SK-N-SH (cell line): ENCODE measurements around the gene CYTH4. TPM values are rescaled to one million over a fixed set of nuclear protein-coding genes. Genes with fewer than 3 reads are reported as not detected.

Experiments used
- CTCF ChIA-PET: fragments of 300-600, 350-600 bp; formaldehyde crosslinking; extraction: SDS; loops from one replicate; lab custom pipeline; 2021; lab: Yijun Ruan, JAX
- POLR2A ChIA-PET: fragments of 350-600 bp; sonication (Branson Sonifier 250); formaldehyde crosslinking; extraction: SDS; loops from one replicate; lab custom pipeline; 2020; ENCODE audit warnings: antibody characterized with exemption, inconsistent platforms; lab: Yijun Ruan, JAX
- DNase-seq: peaks from one replicate; pipeline ENCODE4 v3.0.0; 2012
- H2AFZ ChIP-seq: fragments of 200-600 bp; sonication (generic); 2 replicates; pipeline ENCODE4 v1.8.1; 2016; ENCODE audit warnings: antibody characterized with exemption, mild to moderate bottlenecking, low read depth
- H3F3A ChIP-seq: fragments of 200-600 bp; sonication (generic); replicated peaks from 2 replicates; pipeline ENCODE3; 2016; ENCODE audit warnings: antibody characterized with exemption, mild to moderate bottlenecking; ENCODE audit not compliant: insufficient read depth
- H3K27ac ChIP-seq, 2 experiments: fragments of 200-500 bp in 1 of 2; fragments of 200-600 bp in 1 of 2; sonication (Bioruptor generic) in 1 of 2; sonication (generic), shearing (Covaris generic) in 1 of 2; 2 replicates each; pipeline versions ENCODE4 v1.5.1 to v1.6.1; 2014 to 2016; ENCODE audit warnings: low read depth in 2 of 2, inconsistent platforms in 1 of 2, low read length in 1 of 2, mild to moderate bottlenecking in 1 of 2, mixed read lengths in 1 of 2
- H3K27me3 ChIP-seq: fragments of 200-600 bp; sonication (generic), shearing (Covaris generic); 2 replicates; pipeline ENCODE4 v1.6.1; 2016; ENCODE audit warnings: mixed run types; ENCODE audit not compliant: insufficient read depth
- H3K36me3 ChIP-seq, 2 experiments: fragments of 200-500 bp in 1 of 2; fragments of 200-600 bp in 1 of 2; sonication (Bioruptor generic) in 1 of 2; sonication (generic) in 1 of 2; replicated peaks in 1 of 2; 2 replicates each; pipeline versions ENCODE3 to v1.5.1; 2014 to 2016; ENCODE audit warnings: low read length in 1 of 2, mild to moderate bottlenecking in 1 of 2; ENCODE audit not compliant: insufficient read depth in 2 of 2, control insufficient read depth in 1 of 2
- H3K4me1 ChIP-seq, 2 experiments: fragments of 200-500 bp in 1 of 2; fragments of 200-600 bp in 1 of 2; sonication (Bioruptor generic) in 1 of 2; sonication (generic), shearing (Covaris generic) in 1 of 2; 2 replicates each; pipeline versions ENCODE4 v1.5.1 to v1.6.1; 2014 to 2016; ENCODE audit warnings: low read depth in 1 of 2, low read length in 1 of 2, mixed run types in 1 of 2; ENCODE audit not compliant: insufficient read depth in 2 of 2, control insufficient read depth in 1 of 2
- H3K4me2 ChIP-seq: fragments of 200-600 bp; sonication (generic), shearing (Covaris generic); 2 replicates; pipeline ENCODE4 v1.6.1; 2017; ENCODE audit warnings: mixed run types
- H3K4me3 ChIP-seq, 2 experiments: fragments of 200-500 bp in 1 of 2; fragments of 200-600 bp in 1 of 2; sonication (Bioruptor generic) in 1 of 2; sonication (generic), shearing (Covaris generic) in 1 of 2; 2 replicates each; pipeline versions ENCODE4 v1.5.1 to v1.8.1; 2014 to 2016; ENCODE audit warnings: low read depth in 2 of 2, inconsistent platforms in 1 of 2, low read length in 1 of 2, mild to moderate bottlenecking in 1 of 2, mixed read lengths in 1 of 2, moderate library complexity in 1 of 2
- H3K79me2 ChIP-seq: fragments of 200-600 bp; sonication (generic); 2 replicates; pipeline ENCODE4 v1.8.1; 2017; ENCODE audit warnings: mild to moderate bottlenecking; ENCODE audit not compliant: insufficient read depth
- H3K9ac ChIP-seq: fragments of 200-600 bp; sonication (generic); 2 replicates; pipeline ENCODE4 v1.6.1; 2017; ENCODE audit warnings: mixed run types
- H3K9me2 ChIP-seq: fragments of 200-600 bp; sonication (generic); 2 replicates; pipeline ENCODE4 v1.6.1; 2017; ENCODE audit warnings: mixed run types
- H3K9me3 ChIP-seq: fragments of 200-600 bp; sonication (generic); 2 replicates; pipeline ENCODE4 v1.6.1; 2017; ENCODE audit warnings: mixed run types, mild to moderate bottlenecking, moderate library complexity
- H4K20me1 ChIP-seq: fragments of 200-600 bp; sonication (generic); 2 replicates; pipeline ENCODE4 v1.6.1; 2017; ENCODE audit warnings: mild to moderate bottlenecking, mixed run types; ENCODE audit not compliant: insufficient read depth
- EP300 ChIP-seq, 2 experiments: IDR thresholded peaks; 2 replicates each; pipeline versions ENCODE4 v1.4.0 to v1.6.1; 2012; ENCODE audit warnings: borderline replicate concordance in 1 of 2, low read depth in 1 of 2, low read length in 1 of 2
- FOSL2 ChIP-seq: IDR thresholded peaks from 2 replicates; pipeline ENCODE4 v1.4.0; 2012; ENCODE audit warnings: low read depth, mild to moderate bottlenecking, moderate library complexity, borderline replicate concordance
- GATA2 ChIP-seq: sonication (generic); formaldehyde crosslinking; IDR thresholded peaks from 2 replicates; pipeline ENCODE4 v1.5.0; 2020; ENCODE audit warnings: mild to moderate bottlenecking, missing genetic modification reagents
- MEF2A ChIP-seq: IDR thresholded peaks from 2 replicates; pipeline ENCODE4 v1.4.0; 2012; ENCODE audit warnings: low read depth, borderline replicate concordance
- MXI1 ChIP-seq: IDR thresholded peaks from 2 replicates; pipeline ENCODE4 v1.6.1; 2012; ENCODE audit warnings: mild to moderate bottlenecking, low read depth, low read length, improper control_type of control experiment
- NFIC ChIP-seq: IDR thresholded peaks from 2 replicates; pipeline ENCODE4 v1.4.0; 2012; ENCODE audit warnings: borderline replicate concordance
- NRF1 ChIP-seq: IDR thresholded peaks from 2 replicates; pipeline ENCODE4 v1.6.1; 2012; ENCODE audit warnings: low read depth, mild to moderate bottlenecking, low read length
- PBX3 ChIP-seq: IDR thresholded peaks from 2 replicates; pipeline ENCODE4; 2012
- POLR2AphosphoS5 ChIP-seq: IDR thresholded peaks from 2 replicates; pipeline ENCODE4 v1.6.1; 2012; ENCODE audit warnings: low read depth, low read length
- RAD21 ChIP-seq: IDR thresholded peaks from 2 replicates; pipeline ENCODE4 v1.6.1; 2012; ENCODE audit warnings: mild to moderate bottlenecking, low read length
- SIN3A ChIP-seq: IDR thresholded peaks from 2 replicates; pipeline ENCODE4 v1.6.1; 2012; ENCODE audit warnings: low read depth, mild to moderate bottlenecking, low read length, moderate library complexity, borderline replicate concordance
- SMC3 ChIP-seq: IDR thresholded peaks from 2 replicates; pipeline ENCODE4 v1.6.1; 2012; ENCODE audit warnings: low read depth, low read length, improper control_type of control experiment
- TAF1 ChIP-seq: IDR thresholded peaks from 2 replicates; pipeline ENCODE4 v1.6.1; 2012; ENCODE audit warnings: low read depth, mild to moderate bottlenecking, low read length, moderate library complexity, borderline replicate concordance
- TEAD4 ChIP-seq: IDR thresholded peaks from 2 replicates; pipeline ENCODE4 v1.4.0; 2012; ENCODE audit warnings: mild to moderate bottlenecking, borderline replicate concordance; ENCODE audit not compliant: insufficient read depth
- WGBS: methylation state at CpG from one replicate; pipeline ENCODE4 v1.1.6; 2017; ENCODE audit warnings: low lambda C conversion rate; 5-methylcytosine and 5-hydroxymethylcytosine counted together
- polyA plus RNA-seq, 3 experiments: library from polyadenylated mRNA; depleted of rRNA; stranded (reverse); fragments of >200 nt; gene quantifications; 2 replicates each; pipeline ENCODE4 v1.2.3, GENCODE V29; 2012
- TF ChIP-seq, protein P1 (sequence below): IDR thresholded peaks from 2 replicates; pipeline ENCODE4 v1.4.0; 2012; ENCODE audit warnings: low read depth
- TF ChIP-seq, protein P2 (sequence below): IDR thresholded peaks from 2 replicates; pipeline ENCODE4 v1.6.1; 2012; ENCODE audit warnings: mild to moderate bottlenecking, low read depth, low read length, moderate library complexity
- TF ChIP-seq, protein P3 (sequence below): fragments of 200-600 bp; sonication (generic); IDR thresholded peaks from 2 replicates; pipeline ENCODE4 v1.6.1; 2017; ENCODE audit warnings: antibody characterized with exemption, mild to moderate bottlenecking, moderate library complexity
- TF ChIP-seq, protein P4 (sequence below): fragments of 150-350 bp; IDR thresholded peaks from 2 replicates; pipeline ENCODE4 v1.6.1; 2016; ENCODE audit warnings: mild to moderate bottlenecking, low read depth, low read length

The CYTH4 gene
- polyA plus RNA-seq, 1 of the 3 experiments (the other 2 are of a cell fraction) = 0.07 TPM

- H3K4me3 ChIP-seq = no peak overlapping the region
- no peaks in the 10 kb centered on the region for H3K9me3 ChIP-seq
- POLR2A ChIA-PET = no interaction called here
- H3K27ac ChIP-seq = no peak overlapping the region
- H3F3A ChIP-seq = no peaks in the 10 kb centered on the region
- H3K4me1 ChIP-seq = no peaks in the 10 kb centered on the region
- DNase-seq = no peak
- no peak overlapping the region for H3K4me2 ChIP-seq
- no peaks in the 10 kb centered on the region for H3K36me3 ChIP-seq
- no peak overlapping the region for H3K9ac ChIP-seq
- H2AFZ ChIP-seq = no peak overlapping the region
- WGBS = 78% methylated on average over 6 of the region's 9 CpGs
- no peaks in the 10 kb centered on the region for H4K20me1 ChIP-seq
- H3K27me3 ChIP-seq = no peaks in the 10 kb centered on the region
- TF ChIP-seq, protein P1, sequence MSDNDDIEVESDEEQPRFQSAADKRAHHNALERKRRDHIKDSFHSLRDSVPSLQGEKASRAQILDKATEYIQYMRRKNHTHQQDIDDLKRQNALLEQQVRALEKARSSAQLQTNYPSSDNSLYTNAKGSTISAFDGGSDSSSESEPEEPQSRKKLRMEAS = no peak
- TF ChIP-seq EP300 (IDR thresholded peaks at IDR 0.05; ENCODE audit: borderline replicate concordance in 1 of 2, low read depth in 1 of 2, low read length in 1 of 2) (no peak), RAD21 (no peak), POLR2AphosphoS5 (no peak), SMC3 (no peak), GATA2 (CRISPR knock-in tag) (no peak), PBX3 (no peak), NFIC (no peak)
- TF ChIP-seq, protein P2, sequence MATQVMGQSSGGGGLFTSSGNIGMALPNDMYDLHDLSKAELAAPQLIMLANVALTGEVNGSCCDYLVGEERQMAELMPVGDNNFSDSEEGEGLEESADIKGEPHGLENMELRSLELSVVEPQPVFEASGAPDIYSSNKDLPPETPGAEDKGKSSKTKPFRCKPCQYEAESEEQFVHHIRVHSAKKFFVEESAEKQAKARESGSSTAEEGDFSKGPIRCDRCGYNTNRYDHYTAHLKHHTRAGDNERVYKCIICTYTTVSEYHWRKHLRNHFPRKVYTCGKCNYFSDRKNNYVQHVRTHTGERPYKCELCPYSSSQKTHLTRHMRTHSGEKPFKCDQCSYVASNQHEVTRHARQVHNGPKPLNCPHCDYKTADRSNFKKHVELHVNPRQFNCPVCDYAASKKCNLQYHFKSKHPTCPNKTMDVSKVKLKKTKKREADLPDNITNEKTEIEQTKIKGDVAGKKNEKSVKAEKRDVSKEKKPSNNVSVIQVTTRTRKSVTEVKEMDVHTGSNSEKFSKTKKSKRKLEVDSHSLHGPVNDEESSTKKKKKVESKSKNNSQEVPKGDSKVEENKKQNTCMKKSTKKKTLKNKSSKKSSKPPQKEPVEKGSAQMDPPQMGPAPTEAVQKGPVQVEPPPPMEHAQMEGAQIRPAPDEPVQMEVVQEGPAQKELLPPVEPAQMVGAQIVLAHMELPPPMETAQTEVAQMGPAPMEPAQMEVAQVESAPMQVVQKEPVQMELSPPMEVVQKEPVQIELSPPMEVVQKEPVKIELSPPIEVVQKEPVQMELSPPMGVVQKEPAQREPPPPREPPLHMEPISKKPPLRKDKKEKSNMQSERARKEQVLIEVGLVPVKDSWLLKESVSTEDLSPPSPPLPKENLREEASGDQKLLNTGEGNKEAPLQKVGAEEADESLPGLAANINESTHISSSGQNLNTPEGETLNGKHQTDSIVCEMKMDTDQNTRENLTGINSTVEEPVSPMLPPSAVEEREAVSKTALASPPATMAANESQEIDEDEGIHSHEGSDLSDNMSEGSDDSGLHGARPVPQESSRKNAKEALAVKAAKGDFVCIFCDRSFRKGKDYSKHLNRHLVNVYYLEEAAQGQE = no peak
- CTCF ChIA-PET = interaction anchor here (0.9 to 7.4 kb wide), 4 partner anchors 9 to 32 kb away, joined by 3 to 49 read pairs (median 4); no protein-coding TSS in a partner anchor
- no peaks in the 10 kb centered on the region for H3K9me2 ChIP-seq
- no peaks in the 10 kb centered on the region for H3K79me2 ChIP-seq
These were observed 2.0 kb downstream of the CYTH4 start for GRCh38 chr22:37284126-37284804.

- Histone ChIP-seq H3K36me3 (no peaks in the 10 kb centered on the region), H3K79me2 (no peaks in the 10 kb centered on the region), H3K4me1 (no peaks in the 10 kb centered on the region), H3K4me3 (no peak overlapping the region), H3K4me2 (no peak overlapping the region), H2AFZ (no peak overlapping the region), H3K9me3 (no peaks in the 10 kb centered on the region), H3F3A (no peaks in the 10 kb centered on the region), H4K20me1 (no peaks in the 10 kb centered on the region), H3K9me2 (no peaks in the 10 kb centered on the region), H3K9ac (no peak overlapping the region), H3K27me3 (no peaks in the 10 kb centered on the region), H3K27ac (no peak overlapping the region)
- DNase-seq = no peak
- CTCF ChIA-PET = interaction anchor here (0.6 to 7.4 kb wide), 2 partner anchors 25 to 173 kb away, joined by 3 to 49 read pairs; no protein-coding TSS in a partner anchor
- POLR2A ChIA-PET = no interaction called here
- WGBS = 74% methylated on average over 9 of the region's 14 CpGs
- TF ChIP-seq TAF1 (no peak), NRF1 (no peak), POLR2AphosphoS5 (no peak), MEF2A (no peak), TEAD4 (no peak), SIN3A (no peak), FOSL2 (no peak), RAD21 (no peak), NFIC (no peak), MXI1 (no peak)
- TF ChIP-seq, protein P3, sequence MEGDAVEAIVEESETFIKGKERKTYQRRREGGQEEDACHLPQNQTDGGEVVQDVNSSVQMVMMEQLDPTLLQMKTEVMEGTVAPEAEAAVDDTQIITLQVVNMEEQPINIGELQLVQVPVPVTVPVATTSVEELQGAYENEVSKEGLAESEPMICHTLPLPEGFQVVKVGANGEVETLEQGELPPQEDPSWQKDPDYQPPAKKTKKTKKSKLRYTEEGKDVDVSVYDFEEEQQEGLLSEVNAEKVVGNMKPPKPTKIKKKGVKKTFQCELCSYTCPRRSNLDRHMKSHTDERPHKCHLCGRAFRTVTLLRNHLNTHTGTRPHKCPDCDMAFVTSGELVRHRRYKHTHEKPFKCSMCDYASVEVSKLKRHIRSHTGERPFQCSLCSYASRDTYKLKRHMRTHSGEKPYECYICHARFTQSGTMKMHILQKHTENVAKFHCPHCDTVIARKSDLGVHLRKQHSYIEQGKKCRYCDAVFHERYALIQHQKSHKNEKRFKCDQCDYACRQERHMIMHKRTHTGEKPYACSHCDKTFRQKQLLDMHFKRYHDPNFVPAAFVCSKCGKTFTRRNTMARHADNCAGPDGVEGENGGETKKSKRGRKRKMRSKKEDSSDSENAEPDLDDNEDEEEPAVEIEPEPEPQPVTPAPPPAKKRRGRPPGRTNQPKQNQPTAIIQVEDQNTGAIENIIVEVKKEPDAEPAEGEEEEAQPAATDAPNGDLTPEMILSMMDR = no peak
- TF ChIP-seq, protein P4, sequence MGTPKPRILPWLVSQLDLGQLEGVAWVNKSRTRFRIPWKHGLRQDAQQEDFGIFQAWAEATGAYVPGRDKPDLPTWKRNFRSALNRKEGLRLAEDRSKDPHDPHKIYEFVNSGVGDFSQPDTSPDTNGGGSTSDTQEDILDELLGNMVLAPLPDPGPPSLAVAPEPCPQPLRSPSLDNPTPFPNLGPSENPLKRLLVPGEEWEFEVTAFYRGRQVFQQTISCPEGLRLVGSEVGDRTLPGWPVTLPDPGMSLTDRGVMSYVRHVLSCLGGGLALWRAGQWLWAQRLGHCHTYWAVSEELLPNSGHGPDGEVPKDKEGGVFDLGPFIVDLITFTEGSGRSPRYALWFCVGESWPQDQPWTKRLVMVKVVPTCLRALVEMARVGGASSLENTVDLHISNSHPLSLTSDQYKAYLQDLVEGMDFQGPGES = no peak
These were observed 2.6 kb downstream of the CYTH4 start for GRCh38 chr22:37284805-37285355.
